GM23248 (cell line): Measurements from ENCODE around the gene SFRP5.

ENCODE experiments used
- EZH2 ChIP-seq: fragments of 200-600 bp; sonication (generic); IDR thresholded peaks from 2 replicates; pipeline ENCODE4 v1.6.1; 2018; ENCODE audit warnings: antibody characterized with exemption, mild to moderate bottlenecking; ENCODE audit not compliant: insufficient read depth, poor library complexity, severe bottlenecking
- EZH2phosphoT487 ChIP-seq: fragments of 200-600 bp; sonication (generic); IDR thresholded peaks from 2 replicates; pipeline ENCODE4 v1.6.1; 2018; ENCODE audit warnings: antibody characterized with exemption, moderate library complexity, mild to moderate bottlenecking, low read depth; ENCODE audit not compliant: insufficient read depth

GRCh38 chr10:97717627-97718026 is 54.2 kb downstream of the SFRP5 start:
- TF ChIP-seq EZH2phosphoT487: no peak
- no peak for TF ChIP-seq EZH2
